GM21360 (cell line): ENCODE results near the gene CFL1.

Source experiments
- ATAC-seq: cut with Tn5 transposase; IDR thresholded peaks from one replicate; pipeline ENCODE4 v1.9.1; 2021; ENCODE audit warnings: mild to moderate bottlenecking, moderate library complexity; ENCODE audit not compliant: unreplicated experiment

Gene CFL1

GRCh38 chr11:65809496-65809895 lies 48.5 kb downstream of the CFL1 start:
- no peak for ATAC-seq

GRCh38 chr11:65808744-65809341 lies 49.1 kb downstream of the CFL1 start:
- no peak for ATAC-seq

- ATAC-seq: no peak
These were observed 51.0 kb downstream of the CFL1 start for GRCh38 chr11:65806979-65807378.
